KBM-7 (cell line): ENCODE data around the gene SPECC1L.
A peak's percentile ranks its signal among the peaks of the same experiment; 100 is the strongest.

Source experiments
- DNase-seq: peaks from one replicate; pipeline ENCODE4 v3.0.0-alpha.2; 2015
- in situ Hi-C: fragments of 300-500 bp; cut with MboI; formaldehyde crosslinking; loops from 2 replicates; pipeline ENCODE4 v1.14.3; 2020; ENCODE audit warnings: low sequenced_read_pairs, low pct_unique_long_range_greater_than_20kb, mixed read lengths

The SPECC1L gene

DNA sequence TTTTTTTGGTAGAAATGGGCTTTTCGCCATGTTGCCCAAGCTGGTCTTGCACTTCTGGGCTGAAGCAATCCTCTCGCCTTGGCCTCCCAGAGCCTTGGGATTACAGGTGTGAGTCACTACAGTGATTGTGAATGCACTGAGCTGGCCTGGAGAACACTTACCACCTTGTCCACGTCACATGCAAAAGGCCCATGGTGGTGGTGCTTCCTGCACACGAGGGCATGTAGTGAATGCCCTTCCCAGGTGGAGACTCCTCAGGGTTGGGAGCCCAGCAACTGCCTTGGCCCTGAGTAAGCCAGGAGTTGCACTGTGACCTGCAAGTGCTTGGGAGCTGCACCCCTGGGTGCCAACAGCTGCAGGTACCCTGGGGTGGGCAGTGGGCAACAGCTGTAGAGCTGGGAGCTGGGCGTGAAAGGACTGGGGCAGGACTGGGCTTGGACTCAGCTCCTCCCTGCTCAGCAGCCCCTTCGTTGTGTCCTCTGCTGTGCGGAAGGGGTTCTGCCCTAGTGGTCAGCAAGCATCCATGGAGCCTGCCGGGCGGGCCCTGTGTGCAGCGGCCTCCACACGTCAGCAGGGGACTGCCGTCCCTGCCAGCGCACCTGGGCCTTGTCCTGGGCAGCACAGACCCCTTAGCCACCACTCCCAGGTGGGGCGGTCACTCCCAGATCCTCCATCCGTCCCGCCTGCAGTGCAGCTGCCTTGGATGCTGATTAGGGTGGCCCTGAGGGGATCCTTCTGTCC lies 147.4 kb downstream of the SPECC1L start:
- no peak for DNase-seq
- in situ Hi-C loops, result loop anchor here (10.0 kb wide), 1 partner anchor 97 kb away; no protein-coding TSS in a partner anchor

DNA sequence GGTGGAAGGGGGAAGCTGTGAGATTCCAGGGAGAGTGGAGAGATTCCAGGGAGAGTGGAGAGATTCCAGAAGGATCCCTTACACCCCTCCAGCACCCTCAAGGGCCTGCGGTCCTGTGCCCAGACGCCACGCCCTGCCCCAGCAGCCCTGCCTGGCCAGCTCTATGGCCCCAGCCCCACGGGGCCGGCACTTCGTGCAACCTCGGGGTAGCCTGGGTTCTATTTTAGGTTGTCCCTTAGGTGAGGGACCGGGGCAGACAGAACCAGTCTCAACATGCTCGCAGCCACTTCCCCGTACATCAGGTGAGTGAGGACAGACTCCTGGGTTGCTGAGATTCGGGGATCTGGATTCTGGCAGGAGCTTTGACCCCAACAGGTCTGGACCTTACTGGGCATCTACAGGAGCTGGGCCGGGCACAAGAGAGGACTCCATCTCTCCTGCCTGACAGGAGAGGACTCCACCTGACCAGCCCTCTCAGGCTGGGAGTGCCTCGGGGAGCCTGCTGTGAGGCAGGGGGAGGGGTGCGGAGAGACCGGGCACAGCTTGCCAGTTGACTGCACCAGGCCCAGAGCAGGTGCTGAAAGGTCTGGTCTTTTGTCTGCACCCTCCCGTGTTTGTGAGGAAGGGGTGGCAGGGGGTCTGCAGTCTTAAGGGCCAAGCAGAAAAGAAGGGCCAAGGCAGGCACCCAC lies 148.3 kb downstream of the SPECC1L start:
- in situ Hi-C loops, result loop anchor here (10.0 kb wide), 1 partner anchor 96 kb away; no protein-coding TSS in a partner anchor
- DNase-seq, result no peak

DNA sequence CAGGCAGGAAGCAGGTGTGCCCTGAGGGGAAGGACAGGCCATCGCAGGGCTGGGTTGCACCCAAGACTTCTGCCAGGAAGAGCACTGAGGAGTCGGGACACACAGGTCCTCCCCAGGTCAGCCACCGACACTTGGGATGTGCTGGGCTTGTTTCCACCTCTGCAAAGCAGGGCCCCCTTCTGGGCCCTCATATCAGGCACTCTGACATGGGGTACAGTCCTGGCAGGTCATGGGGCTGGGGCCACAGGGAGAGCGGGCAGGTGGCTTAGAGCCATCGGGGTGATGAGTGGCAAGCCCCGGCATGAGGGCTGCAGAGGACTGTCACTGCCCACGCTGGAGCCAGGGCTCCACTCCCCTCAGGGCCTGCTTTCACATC lies 148.8 kb downstream of the SPECC1L start:
- in situ Hi-C loops, result loop anchor here (10.0 kb wide), 1 partner anchor 95 kb away; no protein-coding TSS in a partner anchor

DNA sequence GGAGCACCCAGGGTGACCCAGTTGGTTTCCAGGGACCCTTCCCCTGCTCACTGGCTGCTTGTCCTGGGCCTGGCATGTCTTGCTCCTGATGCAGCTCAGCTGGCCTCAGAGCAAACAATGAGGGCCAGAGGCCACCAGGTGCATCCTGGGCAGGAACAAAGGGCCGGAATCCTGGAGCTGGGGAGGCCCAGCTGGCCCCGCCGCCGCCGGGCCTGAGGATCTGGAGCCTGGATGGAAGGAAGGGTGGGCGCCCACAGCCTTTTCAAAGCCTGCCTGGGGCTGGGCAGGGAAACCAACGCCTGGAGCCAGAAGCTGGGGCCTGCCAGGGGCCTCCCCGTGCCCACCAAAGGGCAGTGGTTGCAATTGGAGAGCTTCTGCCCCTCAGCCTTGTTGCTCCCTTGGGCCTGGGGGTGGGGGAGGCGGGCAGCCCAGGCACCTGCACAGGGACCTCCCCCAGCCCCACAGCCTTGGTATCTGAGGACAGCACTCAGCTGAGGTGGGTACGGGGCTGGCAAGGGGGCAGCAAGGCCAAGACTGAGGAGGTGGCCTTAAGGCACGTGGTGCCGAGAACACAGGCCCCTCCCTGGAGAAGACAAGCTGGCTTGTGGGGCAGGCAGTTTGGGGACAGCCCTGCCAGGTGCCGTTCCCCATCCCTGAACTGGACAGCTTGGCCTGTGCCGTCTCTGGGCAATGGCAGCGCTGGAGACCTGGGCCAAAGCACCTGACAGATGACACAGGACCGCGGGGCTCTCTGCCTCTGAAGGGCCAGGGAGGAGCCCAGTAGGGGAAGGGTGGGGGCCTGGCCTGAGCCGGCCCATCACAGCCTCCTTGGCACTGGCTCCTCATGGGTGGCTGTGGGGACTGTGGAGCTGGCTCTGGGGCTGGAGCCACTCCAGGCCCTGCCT lies 149.7 kb downstream of the SPECC1L start:
- in situ Hi-C loops, result no loop called here
- DNase-seq, result no peak

More for the DNA sequence above, 148.8 kb downstream of the SPECC1L start:
- DNase-seq, result no peak

DNA sequence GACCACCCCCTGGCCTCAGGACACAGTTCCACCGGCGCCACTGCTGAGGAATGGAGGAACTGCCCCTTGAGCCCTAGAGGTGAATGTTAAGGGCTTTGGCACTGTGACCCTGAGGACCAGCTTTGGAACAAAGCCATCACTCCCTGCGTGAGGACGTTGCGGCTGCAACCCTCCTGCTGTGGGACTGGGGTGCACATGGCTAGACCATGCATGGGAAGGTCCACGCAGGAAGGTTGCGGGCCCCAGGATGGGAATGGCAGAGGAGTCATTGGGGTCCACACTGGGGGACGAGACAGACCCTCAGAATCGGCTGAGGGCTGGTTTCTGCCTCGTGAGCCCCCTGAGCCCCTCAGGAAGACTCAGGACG lies 150.3 kb downstream of the SPECC1L start:
- in situ Hi-C loops, result no loop called here
- DNase-seq, result no peak

DNA sequence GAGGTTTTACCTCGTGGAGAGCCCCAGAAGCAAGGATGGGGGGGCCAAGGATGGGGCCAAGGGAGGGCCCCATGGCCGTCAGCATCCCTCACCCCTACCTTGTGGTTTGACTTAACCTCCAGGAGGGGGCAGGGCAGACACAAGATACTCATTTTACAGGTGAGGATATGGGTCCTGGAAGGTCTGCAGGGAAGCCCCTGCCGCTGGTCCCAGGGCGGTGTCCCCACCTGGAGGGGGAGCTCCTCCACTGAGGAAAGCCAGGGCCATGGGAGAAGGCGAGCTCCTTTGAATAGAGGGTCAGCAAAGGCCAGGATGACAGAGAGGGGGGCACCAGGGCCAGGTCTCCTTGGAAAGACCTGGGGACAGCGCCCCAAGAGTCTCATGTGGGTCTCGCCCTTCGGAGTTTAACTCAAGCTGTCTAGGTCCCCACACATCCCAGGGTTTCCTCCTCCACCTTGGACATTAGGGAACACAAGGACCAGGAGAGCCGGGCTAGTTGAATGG lies 150.8 kb downstream of the SPECC1L start:
- DNase-seq, result no peak
- in situ Hi-C loops, result no loop called here

DNA sequence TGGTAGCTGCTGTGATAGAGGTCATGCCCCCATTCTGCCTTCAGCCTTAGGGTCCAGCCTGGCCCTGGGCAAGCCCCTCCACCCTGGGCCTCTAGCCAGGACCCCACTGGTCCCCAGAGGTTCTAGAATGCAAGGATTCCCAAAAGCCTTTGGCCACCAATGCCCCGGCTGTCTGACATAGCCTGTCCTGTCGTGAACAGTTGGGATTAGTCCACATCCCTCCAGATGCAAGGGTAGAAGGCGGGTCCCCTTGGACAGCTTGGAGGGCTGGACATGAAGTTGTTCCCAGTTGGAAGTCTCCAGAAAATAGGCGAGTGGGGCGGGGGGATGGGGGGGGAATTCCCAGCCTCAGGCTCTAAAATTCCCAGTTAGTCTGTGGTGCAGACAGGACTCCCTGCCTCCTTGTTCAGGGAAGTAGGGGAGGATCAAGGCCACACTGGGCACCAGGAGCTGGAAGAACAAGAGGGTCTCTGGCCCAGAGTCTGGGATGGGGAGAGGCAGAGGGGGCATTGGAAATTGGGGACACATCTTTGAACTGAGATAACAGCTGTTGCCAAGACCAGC lies 151.6 kb downstream of the SPECC1L start:
- no peak for DNase-seq
- in situ Hi-C loops, result no loop called here

DNA sequence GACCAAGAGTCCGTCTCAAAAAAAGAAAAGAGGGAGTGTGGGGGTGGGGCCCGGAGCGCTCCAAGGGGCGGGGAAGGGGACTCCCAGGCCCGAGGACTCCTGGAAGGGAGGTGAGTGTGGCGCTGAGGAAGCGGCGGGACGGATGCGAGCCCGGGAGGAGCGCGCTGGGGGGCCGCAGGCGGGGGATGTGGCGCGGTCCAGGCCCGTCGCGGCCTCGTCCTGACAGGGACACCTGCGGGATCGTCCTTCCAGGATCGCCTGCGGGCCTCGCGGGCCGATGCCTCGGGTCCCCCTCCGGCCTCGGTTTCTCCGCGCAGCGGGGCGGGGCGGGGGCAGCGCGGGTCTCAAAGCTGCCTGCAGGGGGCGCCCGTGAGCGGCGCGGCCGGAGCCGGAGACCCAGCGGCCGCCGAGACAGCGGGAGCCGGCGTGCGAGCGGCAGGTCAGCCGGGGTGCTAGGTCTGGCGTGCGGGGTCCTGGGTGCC lies 152.9 kb downstream of the SPECC1L start:
- no peak for DNase-seq
- in situ Hi-C loops, result no loop called here

DNA sequence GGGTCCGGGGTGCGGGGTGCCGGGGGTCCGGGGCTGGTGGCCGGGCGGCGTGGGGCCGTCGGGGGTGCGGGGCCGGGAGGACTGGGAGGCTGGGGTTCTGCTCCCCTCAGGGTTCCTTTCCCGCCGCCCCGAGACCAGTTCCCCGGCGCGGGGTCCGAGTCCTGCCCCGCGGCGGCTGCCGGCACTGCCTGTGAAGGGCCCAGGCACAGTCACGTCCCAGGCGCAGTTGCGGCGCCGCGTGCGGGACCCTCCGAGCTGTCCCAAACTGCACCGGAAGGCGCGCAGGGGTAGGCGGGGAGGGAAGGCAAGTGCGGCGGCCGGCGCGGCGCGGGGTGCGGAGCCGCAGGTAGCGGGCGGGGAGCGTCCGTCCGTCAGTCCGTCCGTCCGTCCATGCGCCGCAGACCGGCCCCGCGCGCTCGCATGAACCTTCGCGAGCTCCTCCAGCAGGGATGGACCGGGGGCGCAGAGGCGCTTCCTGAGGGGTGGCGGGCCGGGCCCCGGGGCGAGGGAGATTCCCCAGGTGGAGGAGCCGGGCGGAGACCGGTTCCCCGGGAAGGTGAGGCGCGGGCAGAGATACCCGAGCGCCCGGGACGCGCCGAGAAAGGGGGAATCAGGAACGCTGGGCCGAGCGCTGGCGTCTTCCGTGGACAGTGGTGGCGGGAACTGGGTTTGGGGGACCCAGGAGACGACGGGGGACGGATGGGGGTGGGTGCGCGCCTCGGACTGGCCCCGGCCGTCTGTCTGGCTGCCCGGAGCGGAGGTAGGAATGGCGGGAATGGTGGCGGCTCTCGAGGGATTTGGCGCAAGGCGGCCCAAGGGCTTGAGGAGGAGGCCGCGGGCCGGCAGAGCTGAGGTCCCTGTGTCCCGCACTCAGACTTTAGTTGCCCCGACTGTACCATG lies 153.6 kb downstream of the SPECC1L start:
- DNase-seq, result no peak
- in situ Hi-C loops, result no loop called here

DNA sequence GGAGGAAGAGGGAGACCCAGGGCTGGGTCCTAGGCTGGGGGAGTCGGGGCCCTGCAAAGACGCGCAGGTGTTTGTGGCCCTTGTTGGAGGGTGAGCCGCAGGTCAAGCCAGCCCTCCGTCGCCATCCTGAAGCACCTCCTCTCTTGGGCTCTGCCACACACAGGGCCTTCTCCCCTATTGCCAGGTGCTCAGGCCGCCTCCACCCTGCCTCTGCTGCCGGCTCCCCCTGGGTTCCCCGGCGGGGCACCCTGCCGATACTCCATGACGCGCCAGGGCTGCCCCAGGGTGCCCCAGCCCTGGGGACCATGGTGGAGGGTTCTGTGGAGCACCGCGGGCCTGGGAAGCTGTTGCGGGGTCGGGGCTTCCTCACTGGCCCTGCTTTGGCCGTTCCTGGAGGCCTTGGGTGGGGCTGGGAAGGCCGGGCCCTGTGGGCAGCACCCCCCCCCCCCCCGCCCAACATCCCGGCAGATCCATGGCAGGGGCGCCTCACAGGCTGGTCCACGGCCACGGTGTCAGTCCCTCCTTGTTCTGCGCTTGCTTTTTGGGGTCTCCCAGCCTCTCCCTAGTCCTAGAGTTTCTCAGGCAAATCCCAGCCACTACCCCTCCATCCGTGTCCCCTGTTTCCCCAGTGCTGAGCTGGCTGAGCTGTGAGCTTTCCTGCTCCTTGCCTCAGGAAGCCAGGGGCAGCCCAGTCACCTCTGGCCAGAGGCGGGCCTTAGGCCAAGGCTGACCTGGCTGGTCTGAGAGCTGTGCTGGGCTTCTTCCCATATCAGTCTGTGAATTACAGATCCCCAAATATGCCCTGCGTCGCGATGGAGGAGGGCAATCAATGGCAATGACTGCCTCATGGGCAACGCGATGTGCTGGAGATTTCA lies 154.5 kb downstream of the SPECC1L start:
- DNase-seq, result no peak
- in situ Hi-C loops, result no loop called here

DNA sequence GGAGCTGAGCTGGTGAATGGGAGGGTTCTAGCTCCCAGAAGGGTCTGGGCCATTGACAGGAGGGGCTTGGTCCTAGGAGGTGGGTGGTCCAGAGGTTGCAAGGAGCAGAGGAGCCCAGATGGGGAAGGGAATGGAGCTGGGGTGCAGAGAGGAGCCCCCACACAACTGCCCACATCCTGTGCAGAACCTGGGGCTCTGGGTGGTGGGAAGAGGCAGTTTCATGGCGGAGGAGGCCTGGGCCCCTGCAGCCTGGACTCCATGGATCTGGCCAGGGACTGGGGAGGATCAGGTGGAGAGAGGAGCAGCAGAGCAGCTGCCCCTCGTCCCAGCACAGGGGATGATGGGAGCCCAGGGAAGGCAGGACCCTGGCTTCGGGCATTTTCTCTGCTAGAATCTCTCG lies 155.8 kb downstream of the SPECC1L start:
- DNase-seq, result no peak
- in situ Hi-C loops, result no loop called here

DNA sequence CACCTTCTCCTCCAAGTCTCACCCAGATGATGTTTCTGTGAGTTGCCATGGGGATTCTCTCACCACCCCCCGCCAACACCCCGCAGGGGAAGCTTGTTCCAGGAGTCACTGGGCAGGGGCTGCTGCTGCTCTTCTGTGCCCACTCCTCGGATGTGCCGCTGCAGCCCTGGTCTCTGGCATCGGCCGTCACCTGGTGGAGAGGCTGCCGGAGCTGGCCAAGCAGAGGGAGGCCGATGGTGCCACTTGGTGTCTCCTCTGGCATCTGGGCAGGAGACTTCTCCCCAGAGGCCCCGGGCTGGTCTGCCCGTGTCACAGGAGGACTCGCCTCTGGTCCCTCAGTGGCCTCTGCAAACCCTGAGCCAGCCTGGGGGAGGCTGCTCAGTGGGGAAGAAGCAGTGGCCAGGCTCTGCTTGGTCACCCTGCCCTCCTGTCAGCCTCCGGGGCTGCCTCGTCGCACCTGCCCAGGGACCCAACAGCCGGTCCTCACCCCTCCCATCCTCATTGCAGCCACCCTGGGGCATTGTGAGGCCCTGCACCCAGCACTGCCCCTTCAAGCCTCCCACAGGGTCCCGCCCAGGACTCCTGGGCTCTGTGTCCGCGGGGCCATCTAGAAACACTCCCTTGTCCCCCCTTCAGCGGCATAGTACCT lies 156.3 kb downstream of the SPECC1L start:
- in situ Hi-C loops, result no loop called here
- no peak for DNase-seq

DNA sequence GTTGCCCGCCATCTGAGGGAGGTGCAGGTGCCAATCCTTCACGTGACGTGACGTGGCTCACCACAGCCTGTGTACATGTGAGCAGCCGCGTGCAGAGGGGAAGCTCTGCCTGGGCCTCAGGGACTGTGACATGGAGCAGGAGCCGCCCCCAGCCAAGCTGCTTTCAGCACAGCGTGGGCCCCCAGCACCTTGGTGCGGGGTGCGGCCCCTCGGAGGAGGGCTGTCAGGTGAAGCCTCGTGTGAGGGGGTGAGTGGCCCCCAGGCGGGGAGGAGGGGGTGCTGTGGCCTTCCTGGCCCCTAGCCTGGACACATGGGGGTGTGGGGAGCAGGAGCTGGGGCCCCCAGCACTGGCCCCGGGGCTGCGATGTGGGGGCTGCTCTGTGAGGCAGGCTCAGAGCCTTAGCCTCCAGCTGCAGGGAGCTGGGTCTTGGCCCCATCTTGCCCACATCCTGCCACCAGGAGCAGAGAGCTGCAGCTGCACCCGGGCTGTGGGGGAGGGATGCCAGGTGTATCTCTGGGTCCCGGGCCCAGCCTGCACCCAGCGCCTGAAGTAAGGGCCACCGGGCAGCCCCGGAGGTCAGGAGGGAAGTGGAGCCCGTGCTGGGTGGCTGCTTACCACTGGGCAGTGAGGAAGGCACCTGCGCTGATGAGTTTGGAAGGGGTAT lies 157.0 kb downstream of the SPECC1L start, which contains the start of gene ADORA2A:
Gene ADORA2A, plus strand, starts transcription at position 100 of the 665 bp plus-strand sequence. CDS start 5,806 bp downstream, outside the sequence.
- DNase-seq, result no peak
- in situ Hi-C loops, result no loop called here

DNA sequence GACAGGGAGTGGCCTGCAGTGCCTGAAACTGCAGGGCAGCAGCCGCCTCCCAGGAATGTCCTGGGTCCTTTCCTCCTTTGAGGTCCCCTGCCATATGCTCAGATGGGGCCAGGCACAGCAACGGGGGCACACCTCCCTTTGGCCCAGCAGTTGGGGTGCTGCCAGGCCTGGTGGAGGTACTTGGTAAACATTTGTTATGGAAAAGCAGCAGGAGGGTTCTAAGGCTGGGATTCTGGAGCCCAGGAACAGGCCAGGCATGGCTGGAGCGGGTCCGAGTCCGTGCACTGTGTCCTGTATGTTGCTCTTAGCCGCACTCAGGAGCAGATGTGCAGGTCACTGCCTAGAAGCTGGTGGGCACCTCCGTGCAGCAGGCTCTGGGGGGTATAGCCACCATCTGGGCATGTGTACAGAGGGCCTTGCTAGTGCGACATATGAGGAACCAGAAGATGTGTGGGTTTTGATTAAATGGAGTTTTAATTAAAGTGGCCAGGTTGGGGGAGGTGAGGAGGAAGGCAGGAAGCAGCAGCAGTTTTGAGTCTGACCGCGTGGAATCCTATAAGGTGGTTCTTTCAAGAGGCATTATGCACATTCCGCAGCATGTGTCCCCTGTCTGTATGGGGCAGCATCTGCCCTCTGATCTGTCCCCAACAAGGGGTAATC lies 158.2 kb downstream of the SPECC1L start:
- in situ Hi-C loops, result no loop called here
- DNase-seq, result peak; percentile 41

DNA sequence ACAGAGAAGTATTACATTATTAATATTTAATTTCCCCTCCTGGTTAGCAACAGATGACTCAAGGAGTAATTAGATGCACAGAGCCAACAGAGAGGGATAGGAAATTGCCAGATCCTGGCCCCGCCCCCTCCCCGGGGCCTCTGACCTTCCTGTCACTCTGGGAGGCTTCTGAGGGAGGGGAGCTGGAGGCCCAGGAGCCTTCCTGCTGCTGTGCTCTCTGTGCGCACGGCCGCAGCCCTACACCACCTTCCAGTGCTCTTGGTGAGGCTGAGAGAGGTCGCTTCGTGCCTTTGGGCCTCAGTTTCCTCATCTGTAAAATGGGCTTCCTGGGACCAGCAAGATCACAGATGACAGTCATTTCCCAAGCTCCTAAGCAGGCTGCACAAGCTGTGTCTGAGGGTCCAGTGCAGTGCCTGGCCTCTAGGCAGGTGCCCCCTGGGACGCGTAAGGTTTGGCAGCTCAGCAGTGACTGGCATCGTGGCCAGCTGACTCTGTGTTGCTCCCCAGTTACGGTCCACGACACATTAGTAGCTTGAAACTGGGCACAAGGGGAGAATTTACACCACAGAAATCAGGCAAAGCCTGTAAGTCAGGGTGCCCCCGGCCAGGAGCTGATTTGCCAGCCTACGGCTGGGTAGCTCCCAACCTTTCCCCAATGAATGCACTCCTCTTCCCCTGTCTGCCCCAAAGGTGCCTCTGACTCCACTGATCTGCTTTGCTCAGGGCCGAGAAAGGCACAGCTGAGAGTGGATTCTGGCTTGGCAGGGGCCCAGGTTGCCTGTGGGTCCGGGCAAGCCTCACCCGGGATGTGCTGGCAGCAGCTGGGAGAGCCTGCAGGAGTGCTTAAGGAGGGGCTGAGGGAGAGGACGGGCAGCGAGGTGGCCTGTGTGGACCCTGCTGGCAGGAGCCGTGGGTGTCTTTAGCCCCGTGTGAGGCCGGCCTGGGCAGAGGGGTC lies 159.1 kb downstream of the SPECC1L start:
- DNase-seq, result peak; percentile 45
- in situ Hi-C loops, result no loop called here
